HG02885 (cell line): ENCODE data around the gene SLC25A24.
A peak's percentile ranks its signal among the peaks of the same experiment; 100 is the strongest.
"Not testable (repeated sequence)": the region's sequence is repeated elsewhere in the genome, so short reads cannot be mapped to it uniquely, and the experiment has no call there.

Experiments
- ATAC-seq: cut with Tn5 transposase; IDR thresholded peaks from one replicate; pipeline ENCODE4 v1.9.1; 2021; ENCODE audit warnings: mild to moderate bottlenecking; ENCODE audit not compliant: unreplicated experiment, poor library complexity

Gene SLC25A24

GRCh38 chr1:108200687-108201051 lies 526 bp upstream of the SLC25A24 start:
- peak; percentile 44 for ATAC-seq

- no peak for ATAC-seq
Measured at GRCh38 chr1:108199201-108199691, 897 bp downstream of the SLC25A24 start.

DNA sequence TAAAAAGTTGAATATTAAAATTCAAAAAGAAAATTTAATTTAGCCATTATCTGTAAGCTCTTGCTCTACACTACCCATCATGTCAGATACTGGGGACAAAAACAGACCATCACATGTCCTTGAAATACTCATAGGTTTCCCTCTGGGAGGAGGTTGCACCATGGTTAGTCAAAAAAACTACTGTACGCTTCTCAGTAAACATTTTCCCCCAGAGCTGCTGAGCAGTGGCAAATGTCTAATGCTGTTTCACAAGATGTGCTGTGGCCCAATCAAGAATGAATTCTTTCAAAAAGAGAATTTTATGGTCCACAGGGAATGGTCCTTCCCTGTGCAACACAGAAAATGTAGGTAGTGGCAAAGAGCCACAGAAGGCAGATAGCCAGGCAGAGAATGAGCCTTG lies 6.1 kb downstream of the SLC25A24 start:
- no peak for ATAC-seq

GRCh38 chr1:108193333-108193732 lies 6.8 kb downstream of the SLC25A24 start:
- ATAC-seq = no peak

- ATAC-seq = no peak
Measured at GRCh38 chr1:108192581-108192980, 7.6 kb downstream of the SLC25A24 start.

DNA sequence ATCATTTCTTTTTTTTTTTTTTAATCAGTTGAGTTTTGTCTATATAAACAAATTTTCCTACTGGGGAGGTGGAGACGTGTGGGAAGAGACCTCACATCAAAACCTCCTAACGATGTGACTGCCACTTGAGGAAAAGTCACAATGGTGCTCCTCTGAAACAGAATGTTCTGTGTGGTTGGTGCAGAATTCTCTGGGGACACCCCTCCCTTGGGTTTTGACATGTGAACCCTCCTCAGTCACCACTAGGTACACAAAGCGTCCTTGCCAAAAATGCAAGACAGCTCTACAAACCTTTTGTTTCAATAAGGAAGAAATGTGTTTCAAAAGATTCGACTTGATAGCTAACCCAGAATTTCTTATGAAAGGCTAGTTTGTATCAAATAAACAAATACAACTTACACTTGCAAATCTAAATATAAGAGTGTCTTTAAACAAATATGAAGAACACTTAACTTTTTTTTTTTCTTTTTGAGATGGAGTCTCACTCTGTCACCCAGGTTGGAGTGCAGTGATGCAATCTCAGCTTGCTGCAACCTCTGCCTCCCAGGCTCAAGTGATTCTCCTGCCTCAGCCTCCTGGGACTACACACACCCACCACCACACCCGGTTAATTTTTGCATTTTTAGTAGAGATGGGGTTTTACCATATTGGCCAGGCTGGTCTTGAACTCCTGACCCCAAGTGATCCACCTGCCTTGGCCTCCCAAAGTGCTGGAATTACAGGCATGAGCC lies 9.3 kb downstream of the SLC25A24 start:
- ATAC-seq = no peak

DNA sequence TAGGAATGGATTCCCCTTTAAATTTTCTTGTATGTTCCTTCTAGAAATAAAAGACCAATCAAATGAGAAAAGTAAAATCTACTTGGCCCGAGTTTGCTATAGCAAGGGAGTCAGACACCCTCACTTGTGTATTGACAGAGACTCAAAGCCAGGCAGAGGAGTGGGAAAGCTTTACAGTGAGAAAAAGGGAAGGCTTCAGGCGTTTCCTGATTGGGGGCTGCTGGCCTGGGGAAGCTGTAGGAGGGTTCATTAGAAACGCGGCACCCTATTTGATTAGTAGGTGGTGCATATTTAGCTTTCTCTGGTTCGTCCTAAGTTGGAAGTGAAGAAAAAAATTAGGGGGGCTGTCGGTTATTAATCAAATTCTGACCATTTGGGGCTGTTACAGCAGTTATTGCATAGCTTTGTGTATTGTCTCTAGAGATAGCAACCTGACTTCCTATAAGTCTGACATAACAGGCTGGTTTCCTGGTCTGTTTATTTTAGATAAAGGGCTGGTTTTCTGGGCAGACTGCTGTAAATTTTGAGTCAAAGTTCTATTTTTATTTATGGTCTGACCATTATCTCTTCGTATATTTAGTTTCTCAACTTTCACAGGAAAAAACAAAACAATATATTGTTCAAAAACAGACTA lies 10.0 kb downstream of the SLC25A24 start:
- ATAC-seq = no peak

DNA sequence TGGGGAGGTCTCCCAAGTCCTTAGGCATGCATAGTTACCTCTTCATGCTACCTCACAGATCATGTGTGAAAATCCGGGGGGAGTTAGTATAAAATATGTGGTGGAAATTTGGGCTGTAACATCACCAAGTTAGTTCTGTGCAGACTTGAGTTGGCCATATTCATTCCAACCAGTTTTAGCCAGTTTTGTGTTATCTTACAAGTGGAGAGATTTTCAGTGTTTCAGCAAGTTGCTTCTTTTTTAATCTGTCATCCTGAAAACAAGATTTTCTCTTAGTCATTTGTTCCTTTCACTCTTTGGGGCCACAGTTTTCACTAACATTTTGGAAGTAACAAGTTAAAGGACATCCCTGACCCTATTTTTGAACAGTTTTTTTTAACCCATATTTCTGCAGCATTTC lies 11.3 kb downstream of the SLC25A24 start:
- ATAC-seq = no peak

DNA sequence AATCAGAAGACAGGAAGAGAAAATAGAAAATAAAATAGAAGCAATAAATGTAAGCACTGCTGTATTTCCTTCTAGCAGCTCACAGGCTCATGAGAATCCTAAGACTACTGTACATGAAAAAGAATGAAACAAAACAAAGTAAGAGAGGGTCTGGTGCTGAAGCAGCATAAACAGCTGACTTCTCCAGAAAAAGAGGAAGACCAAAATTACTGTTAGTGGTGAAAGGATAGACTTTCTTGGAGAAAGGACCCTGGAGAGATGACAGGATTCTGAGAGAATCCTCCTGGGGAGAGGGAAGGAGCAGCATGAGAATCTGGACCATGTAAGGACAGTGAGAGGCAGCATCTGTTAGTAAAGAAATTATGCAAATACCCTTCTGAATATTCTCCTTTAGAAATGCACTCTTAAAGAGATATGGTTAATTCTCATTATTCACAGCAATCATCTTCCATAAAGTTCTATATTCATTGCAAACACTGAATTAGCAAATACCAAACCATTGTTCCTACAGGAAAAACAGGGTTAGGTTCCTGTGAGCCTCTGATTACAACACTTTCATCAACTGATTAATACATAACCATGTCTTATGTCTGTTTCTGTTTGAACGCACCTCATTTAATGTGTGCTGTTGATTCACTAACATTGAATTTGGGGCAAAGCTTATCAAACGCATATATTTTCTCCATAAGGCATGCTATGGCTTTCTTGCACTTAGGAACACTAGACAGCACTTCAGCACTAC lies 17.0 kb downstream of the SLC25A24 start:
- no peak for ATAC-seq

DNA sequence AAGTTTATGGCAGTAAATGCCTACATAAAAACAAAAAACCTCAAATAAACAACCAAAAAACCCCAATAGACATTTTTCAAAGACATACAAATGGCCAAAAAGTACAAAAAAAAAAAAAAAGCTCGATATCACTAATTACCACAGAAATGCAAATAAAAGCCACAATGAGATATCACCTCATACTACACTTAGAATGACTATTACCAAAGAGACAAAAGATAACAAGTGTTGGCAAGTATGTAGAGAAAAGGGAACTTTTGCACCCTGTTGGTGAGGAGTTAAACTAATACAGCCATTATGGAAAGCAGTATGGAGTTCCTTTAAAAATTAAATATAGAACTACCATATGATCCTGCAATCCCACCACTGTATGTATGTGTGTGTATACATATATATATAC lies 21.1 kb downstream of the SLC25A24 start:
- ATAC-seq = no peak

DNA sequence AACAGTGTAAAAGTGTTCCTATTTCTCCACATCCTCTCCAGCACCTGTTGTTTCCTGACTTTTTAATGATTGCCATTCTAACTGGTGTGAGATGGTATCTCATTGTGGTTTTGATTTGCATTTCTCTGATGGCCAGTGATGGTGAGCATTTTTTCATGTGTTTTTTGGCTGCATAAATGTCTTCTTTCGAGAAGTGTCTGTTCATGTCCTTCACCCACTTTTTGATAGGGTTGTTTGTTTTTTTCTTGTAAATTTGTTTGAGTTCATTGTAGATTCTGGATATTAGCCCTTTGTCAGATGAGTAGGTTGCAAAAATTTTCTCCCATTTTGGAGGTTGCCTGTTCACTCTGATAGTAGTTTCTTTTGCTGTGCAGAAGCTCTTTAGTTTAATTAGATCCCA lies 37.7 kb downstream of the SLC25A24 start:
- ATAC-seq = not testable (repeated sequence)

GRCh38 chr1:108159951-108160350 lies 40.2 kb downstream of the SLC25A24 start:
- ATAC-seq = not testable (repeated sequence)

GRCh38 chr1:108158893-108159453 lies 41.2 kb downstream of the SLC25A24 start:
- no peak for ATAC-seq

GRCh38 chr1:108154314-108154713 lies 45.8 kb downstream of the SLC25A24 start:
- ATAC-seq = no peak

GRCh38 chr1:108152782-108153222 lies 47.3 kb downstream of the SLC25A24 start:
- ATAC-seq = peak; percentile 32

DNA sequence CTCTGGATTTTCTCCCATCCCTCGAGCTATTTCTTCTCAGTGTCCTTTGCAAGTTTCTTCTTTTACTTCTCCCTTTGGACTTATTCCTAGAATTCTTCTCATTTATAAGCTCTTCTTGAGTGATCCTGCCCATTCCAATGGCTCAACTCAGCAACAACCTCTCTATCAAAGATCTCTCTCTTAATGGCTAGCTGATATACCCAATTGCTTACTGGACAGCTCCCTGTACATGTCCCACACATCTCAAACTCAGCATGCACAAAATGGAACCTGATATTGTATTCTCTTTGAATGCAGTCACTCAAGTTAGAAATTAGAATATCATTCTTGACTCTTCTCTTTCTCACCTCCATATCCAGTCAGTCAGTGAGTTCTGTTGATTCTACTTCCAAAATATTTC lies 48.6 kb downstream of the SLC25A24 start:
- no peak for ATAC-seq

GRCh38 chr1:108149796-108150467 lies 50.2 kb downstream of the SLC25A24 start:
- no peak for ATAC-seq

DNA sequence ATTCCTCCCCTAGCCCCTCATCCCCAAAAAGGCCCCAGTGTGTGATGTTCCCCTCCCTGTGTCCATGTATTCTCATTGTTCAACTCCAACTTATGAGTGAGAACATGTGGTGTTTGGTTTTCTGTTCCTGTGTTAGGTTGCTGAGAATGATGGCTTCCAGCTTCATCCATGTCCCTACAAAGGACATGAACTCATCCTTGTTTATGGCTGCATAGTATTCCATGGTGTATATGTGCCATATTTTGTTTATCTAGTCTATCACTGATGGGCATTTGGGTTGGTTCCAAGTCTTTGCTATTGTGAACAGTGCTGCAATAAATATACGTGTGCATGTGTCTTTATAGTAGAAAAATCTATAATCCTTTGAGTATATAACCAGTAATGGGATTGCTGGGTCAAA lies 55.6 kb downstream of the SLC25A24 start:
- not testable (repeated sequence) for ATAC-seq

DNA sequence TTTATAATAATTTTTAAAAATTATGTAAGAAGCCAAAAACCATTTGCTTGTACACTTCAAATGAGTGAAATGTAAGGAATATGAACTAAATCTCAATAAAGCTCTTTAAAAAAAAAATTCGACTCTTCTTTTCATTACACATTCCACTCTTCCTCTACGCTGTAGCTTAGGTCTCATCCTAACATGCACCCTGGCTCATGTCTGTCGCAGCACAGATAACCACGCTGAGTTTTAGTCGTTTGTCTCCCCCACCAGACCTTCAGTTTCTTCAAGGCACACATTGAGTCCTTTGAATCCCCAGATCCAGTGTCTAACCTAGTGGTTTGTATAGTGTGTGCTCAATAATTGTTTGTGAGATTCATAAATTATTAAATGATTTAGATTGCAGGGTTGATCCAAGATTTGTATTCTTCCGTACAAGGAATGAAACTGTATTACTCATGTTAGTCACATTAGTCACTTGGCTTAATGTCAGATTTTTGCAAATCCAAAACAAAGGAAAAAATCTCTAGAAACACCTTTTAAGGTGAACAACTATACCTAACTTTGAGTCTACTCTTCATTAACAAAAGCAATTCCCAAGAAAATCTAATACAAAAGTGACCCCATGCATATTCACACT lies 57.3 kb downstream of the SLC25A24 start:
- no peak for ATAC-seq

GRCh38 chr1:108142258-108142657 lies 57.9 kb downstream of the SLC25A24 start:
- no peak for ATAC-seq
